Measurements from ENCODE around the gene LBHD2. TPM values are rescaled to one million over a fixed set of nuclear protein-coding genes. Genes with fewer than 3 reads are reported as not detected.

Gene LBHD2
- polyA plus RNA-seq, 1 of the 3 experiments (the other 2 are of a cell fraction) = not detected

DNA sequence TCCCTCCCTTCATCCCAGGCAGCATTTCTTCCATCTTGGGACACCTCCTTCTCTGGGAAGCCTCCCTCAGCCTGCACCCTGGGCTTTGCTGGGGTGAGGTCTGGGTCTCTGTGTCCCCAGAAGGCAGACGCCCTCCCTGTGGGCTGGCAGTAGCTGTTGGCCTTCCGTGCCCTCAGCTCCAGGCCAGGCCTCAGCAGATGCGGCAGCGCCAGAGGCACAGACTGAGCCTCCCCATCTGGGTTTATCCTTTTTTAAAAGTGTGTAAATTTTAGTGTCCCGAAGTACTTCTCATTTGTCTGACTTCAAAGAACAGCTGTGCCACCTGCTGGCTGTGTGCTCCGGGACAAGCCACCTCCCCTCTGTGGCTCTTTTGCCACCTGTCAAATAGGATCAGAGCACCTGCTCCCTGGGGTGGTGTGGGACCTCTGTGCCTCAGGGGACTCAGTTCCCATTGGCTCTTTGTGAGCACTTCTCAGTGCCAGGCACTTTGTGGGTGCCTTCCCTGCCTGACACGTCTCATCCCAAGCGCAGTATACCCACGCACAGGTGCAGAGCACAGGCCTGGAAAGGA is 21.7 kb downstream of the LBHD2 start:
- H3K27ac ChIP-seq (ENCODE audit: low read depth in 2 of 2, low read length in 1 of 2) = no peak overlapping the region
- peaks cover 25% of the 10 kb centered on the region for H3K27me3 ChIP-seq (ENCODE audit: insufficient read depth)
- H3K4me1 ChIP-seq (ENCODE audit: control insufficient read depth in 1 of 2, insufficient read depth in 2 of 2, low read depth in 1 of 2, low read length in 1 of 2) = peaks cover 9 to 17% of the 10 kb centered on the region in 2 experiments; a peak in 3 of 4 replicates
- H2AFZ ChIP-seq (ENCODE audit: low read depth) = no peak overlapping the region
- WGBS (ENCODE audit: low lambda C conversion rate) = 36% methylated on average over 5 of the region's 9 CpGs
- no peak overlapping the region for H3K4me2 ChIP-seq
- H3F3A ChIP-seq (replicated peaks; ENCODE audit: insufficient read depth) = peaks cover 3% of the 10 kb centered on the region
- POLR2A ChIA-PET = no interaction called here
- TF ChIP-seq TCF12 (IDR thresholded peaks at IDR 0.05) = no peak
- TF ChIP-seq CHD2 (IDR thresholded peaks at IDR 0.05; ENCODE audit: low read length, partially characterized antibody) = no peak
- no peak for TF ChIP-seq IRF3 (IDR thresholded peaks at IDR 0.05; ENCODE audit: low read depth, low read length)
- TF ChIP-seq RAD21 (IDR thresholded peaks at IDR 0.05; ENCODE audit: low read length) = peak; percentile 26; the same call in 1 of the 2 replicates
- peak; percentile 14; the same call in 1 of the 2 replicates for TF ChIP-seq CTCF (IDR thresholded peaks at IDR 0.05)
- TF ChIP-seq TAF1 (IDR thresholded peaks at IDR 0.05; ENCODE audit: borderline replicate concordance, low read depth, low read length) = no peak
- TF ChIP-seq SIN3A (IDR thresholded peaks at IDR 0.05; ENCODE audit: borderline replicate concordance, low read depth, low read length) = no peak
- no peak for TF ChIP-seq FOXM1 (IDR thresholded peaks at IDR 0.05; ENCODE audit: low read depth)
- TF ChIP-seq USF1 (IDR thresholded peaks at IDR 0.05; ENCODE audit: borderline replicate concordance, low read depth) = no peak
- no peak for TF ChIP-seq MEF2A (IDR thresholded peaks at IDR 0.05; ENCODE audit: borderline replicate concordance, low read depth)
- TF ChIP-seq REST (IDR thresholded peaks at IDR 0.05; ENCODE audit: low read depth, low read length) = no peak
- no peak for TF ChIP-seq GATA2 (CRISPR knock-in tag; IDR thresholded peaks at IDR 0.05)
- no peak for TF ChIP-seq EP300 (IDR thresholded peaks at IDR 0.05; ENCODE audit: borderline replicate concordance in 1 of 2, low read depth in 1 of 2, low read length in 1 of 2)
- no peak overlapping the region for H3K4me3 ChIP-seq (ENCODE audit: low read depth in 2 of 2, low read length in 1 of 2)
- CTCF ChIA-PET = interaction anchor here (0.6 to 7.8 kb wide), 58 partner anchors 7 to 489 kb away, joined by 3 to 250 read pairs (median 8); partner anchors contain the start of genes EXOC3L4, LBHD2 and TNFAIP2
- no peaks in the 10 kb centered on the region for H4K20me1 ChIP-seq (ENCODE audit: insufficient read depth)
- H3K36me3 ChIP-seq (replicated peaks in 1 of 2; ENCODE audit: control insufficient read depth in 1 of 2, insufficient read depth in 2 of 2, low read length in 1 of 2) = no peaks in the 10 kb centered on the region
- no peaks in the 10 kb centered on the region for H3K9me3 ChIP-seq
- DNase-seq = no peak
- no peaks in the 10 kb centered on the region for H3K79me2 ChIP-seq (ENCODE audit: insufficient read depth)
- no peaks in the 10 kb centered on the region for H3K9me2 ChIP-seq
- H3K9ac ChIP-seq = no peak overlapping the region
